IMR-90 (cell line): ENCODE measurements around the gene GOLGA8K. TPM values are rescaled to one million over a fixed set of nuclear protein-coding genes. Genes with fewer than 3 reads are reported as not detected.
"Not testable (repeated sequence)": the region's sequence is repeated elsewhere in the genome, so short reads cannot be mapped to it uniquely, and the experiment has no call there.

Experiments
- ATAC-seq: fragments of 200-7000 bp; cut with Tn5 transposase; 2 replicates; pipeline ENCODE4 v1.9.1; 2020; ENCODE audit warnings: low read depth, mild to moderate bottlenecking, moderate library complexity
- BruUV-seq: library from RNA; stranded (reverse); fragments of 400-500 nt; replicated peaks from 2 replicates; lab custom pipeline; 2021; lab: Mats Ljungman, UMichigan
- CTCF ChIA-PET: fragments of 300-600 bp; formaldehyde crosslinking; extraction: SDS; loops from one replicate; lab custom pipeline; 2021; ENCODE audit warnings: antibody characterized with exemption; lab: Yijun Ruan, JAX
- POLR2A ChIA-PET: fragments of 300-600 bp; sonication (Branson Sonifier 250); formaldehyde crosslinking; loops from one replicate; lab custom pipeline; 2022; ENCODE audit warnings: antibody characterized with exemption; ENCODE audit not compliant: unreplicated experiment; lab: Charles Lee
- DNase-seq: peaks from one replicate; pipeline ENCODE4 v3.0.0; 2013
- H2AFZ ChIP-seq: replicated peaks from 2 replicates; pipeline ENCODE3; 2013; ENCODE audit warnings: low read length, mild to moderate bottlenecking; ENCODE audit not compliant: poor library complexity
- H2AK5ac ChIP-seq: 2 replicates; pipeline ENCODE4 v1.6.1; 2013; ENCODE audit warnings: low read depth, low read length, inconsistent platforms
- H2AK9ac ChIP-seq: replicated peaks from 2 replicates; pipeline ENCODE3; 2013; ENCODE audit warnings: mild to moderate bottlenecking, low read depth, low read length, moderate library complexity; ENCODE audit not compliant: poor library complexity
- H2BK120ac ChIP-seq: 2 replicates; pipeline ENCODE4 v1.6.1; 2013; ENCODE audit warnings: low read depth, low read length, inconsistent platforms
- H2BK15ac ChIP-seq: 3 replicates; pipeline ENCODE4 v1.6.1; 2013; ENCODE audit warnings: low read depth, low read length, inconsistent platforms
- H2BK20ac ChIP-seq: 2 replicates; pipeline ENCODE4 v1.6.1; 2013; ENCODE audit warnings: low read depth, mild to moderate bottlenecking, inconsistent platforms, low read length, moderate library complexity
- H2BK5ac ChIP-seq: 2 replicates; pipeline ENCODE4 v1.6.1; 2013; ENCODE audit warnings: mild to moderate bottlenecking, low read depth, low read length, inconsistent platforms; ENCODE audit not compliant: poor library complexity, severe bottlenecking
- H3K14ac ChIP-seq: replicated peaks from 2 replicates; pipeline ENCODE4 v1.6.1; 2013; ENCODE audit warnings: low read depth, low read length, inconsistent platforms
- H3K18ac ChIP-seq: 2 replicates; pipeline ENCODE4 v1.6.1; 2013; ENCODE audit warnings: low read depth, low read length, control low read depth
- H3K23ac ChIP-seq: 2 replicates; pipeline ENCODE4 v1.6.1; 2013; ENCODE audit warnings: low read depth, low read length, inconsistent platforms
- H3K27ac ChIP-seq: 2 replicates; pipeline ENCODE4 v1.5.1; 2013; ENCODE audit warnings: mild to moderate bottlenecking, control low read depth, low read length; ENCODE audit not compliant: insufficient read depth
- H3K27me3 ChIP-seq: 2 replicates; pipeline ENCODE4 v1.6.1; 2013; ENCODE audit warnings: low read length; ENCODE audit not compliant: control insufficient read depth, insufficient read depth
- H3K36me3 ChIP-seq: 2 replicates; pipeline ENCODE4 v1.6.1; 2013; ENCODE audit warnings: low read length, mixed read lengths; ENCODE audit not compliant: control insufficient read depth, insufficient read depth
- H3K4ac ChIP-seq: 2 replicates; pipeline ENCODE4 v1.6.1; 2013; ENCODE audit warnings: low read depth, low read length, inconsistent platforms
- H3K4me1 ChIP-seq: 2 replicates; pipeline ENCODE4 v1.6.1; 2013; ENCODE audit warnings: low read length, mixed read lengths; ENCODE audit not compliant: control insufficient read depth, insufficient read depth
- H3K4me2 ChIP-seq: 2 replicates; pipeline ENCODE4 v1.6.1; 2013; ENCODE audit warnings: low read depth, mild to moderate bottlenecking, control low read depth, low read length, moderate library complexity
- H3K4me3 ChIP-seq: 2 replicates; pipeline ENCODE4 v1.5.1; 2013; ENCODE audit warnings: low read depth, mild to moderate bottlenecking, control low read depth, low read length, moderate library complexity; ENCODE audit not compliant: insufficient read depth
- H3K56ac ChIP-seq: 2 replicates; pipeline ENCODE4 v1.6.1; 2013; ENCODE audit warnings: low read length, inconsistent platforms; ENCODE audit not compliant: insufficient read depth; ENCODE audit errors: extremely low read depth
- H3K79me1 ChIP-seq, 2 experiments: 2 replicates each; pipeline ENCODE4 v1.6.1; 2013; ENCODE audit warnings: low read length in 2 of 2, inconsistent platforms in 1 of 2, low read depth in 1 of 2
- H3K9ac ChIP-seq: 2 replicates; pipeline ENCODE4 v1.6.1; 2013; ENCODE audit warnings: low read depth, low read length, control low read depth
- H3K9me1 ChIP-seq: 2 replicates; pipeline ENCODE4 v1.6.1; 2013; ENCODE audit warnings: low read length, inconsistent platforms; ENCODE audit not compliant: insufficient read depth
- H3K9me3 ChIP-seq: 2 replicates; pipeline ENCODE4 v1.6.1; 2013; ENCODE audit warnings: low read length; ENCODE audit not compliant: control insufficient read depth, insufficient read depth
- H4K20me1 ChIP-seq: 2 replicates; pipeline ENCODE4 v1.6.1; 2013; ENCODE audit warnings: low read length, inconsistent platforms; ENCODE audit not compliant: insufficient read depth
- H4K5ac ChIP-seq: 2 replicates; pipeline ENCODE4 v1.6.1; 2013; ENCODE audit warnings: mild to moderate bottlenecking, low read depth, low read length, control low read depth
- H4K8ac ChIP-seq, 2 experiments: 2 replicates each; pipeline ENCODE4 v1.6.1; 2013; ENCODE audit warnings: low read depth in 2 of 2, low read length in 2 of 2, control low read depth in 1 of 2, inconsistent platforms in 1 of 2
- H4K91ac ChIP-seq: 2 replicates; pipeline ENCODE4 v1.6.1; 2013; ENCODE audit warnings: low read depth, low read length, inconsistent platforms; ENCODE audit not compliant: insufficient read depth
- WGBS, 2 experiments: methylation state at CpG; one replicate each; pipeline versions ENCODE4 v1.1.5 to v1.1.7; 2013; ENCODE audit warnings: missing lambda C conversion rate in 2 of 2; ENCODE audit not compliant: insufficient read length in 1 of 2; ENCODE audit errors: extremely low coverage in 2 of 2; 5-methylcytosine and 5-hydroxymethylcytosine counted together
- dilution Hi-C: fragments of 300-500 bp; cut with HindIII; formaldehyde crosslinking; loops from one replicate; pipeline ENCODE4 v1.14.3; 2018; ENCODE audit warnings: low sequenced_read_pairs; ENCODE audit not compliant: unreplicated experiment
- in situ Hi-C: fragments of 300-500 bp; cut with MboI; formaldehyde crosslinking; loops from 3 replicates; pipeline ENCODE4 v1.14.3; 2019; ENCODE audit warnings: low sequenced_read_pairs, inconsistent platforms, mixed read lengths
- intact Hi-C: fragments of 100-400 bp; cut with micrococcal nuclease; formaldehyde crosslinking; loops from 2 replicates; pipeline ENCODE4 v1.10.0; 2022
- polyA plus RNA-seq, 3 experiments: library from polyadenylated mRNA; depleted of rRNA; stranded (reverse); fragments of >200 nt; gene quantifications; 2 replicates each; pipeline ENCODE4 v1.2.3, GENCODE V29; 2012; ENCODE audit warnings: low replicate concordance in 1 of 3
- total RNA-seq: library from RNA; depleted of rRNA; stranded (reverse); fragments of >200 nt; gene quantifications from 2 replicates; pipeline ENCODE4 v1.2.3, GENCODE V29; 2012

The GOLGA8K gene
- total and polyA plus RNA-seq, 2 of the 4 experiments (the other 2 are of a cell fraction): not detected

GRCh38 chr15:32434102-32434963 is 31.2 kb upstream of the GOLGA8K start:
- H3K56ac ChIP-seq, BruUV-seq: not testable (repeated sequence)

GRCh38 chr15:32427635-32428034 is 24.5 kb upstream of the GOLGA8K start:
- intact Hi-C loops, H3K4me1 ChIP-seq, H4K20me1 ChIP-seq, H4K91ac ChIP-seq, H3K4me3 ChIP-seq, H2AK5ac ChIP-seq, H3K79me1 ChIP-seq, CTCF ChIA-PET, H3K9ac ChIP-seq, H2BK20ac ChIP-seq, H3K23ac ChIP-seq, H3K4ac ChIP-seq, H2BK5ac ChIP-seq, H2BK15ac ChIP-seq, H2AFZ ChIP-seq, H2BK120ac ChIP-seq, dilution Hi-C loops, H4K5ac ChIP-seq, DNase-seq, in situ Hi-C loops, BruUV-seq, H3K9me1 ChIP-seq, POLR2A ChIA-PET, H2AK9ac ChIP-seq, H3K27me3 ChIP-seq, H3K9me3 ChIP-seq, H3K14ac ChIP-seq, H3K56ac ChIP-seq, H4K8ac ChIP-seq, H3K27ac ChIP-seq, ATAC-seq, H3K18ac ChIP-seq, H3K36me3 ChIP-seq, H3K4me2 ChIP-seq: not testable (repeated sequence)
- WGBS, 2 experiments: no CpG with 5 or more reads among the region's 4 CpGs

More at GRCh38 chr15:32434102-32434963, 31.2 kb upstream of the GOLGA8K start:
- H4K8ac ChIP-seq, H4K5ac ChIP-seq, H3K23ac ChIP-seq, H3K4me1 ChIP-seq, intact Hi-C loops, H2AFZ ChIP-seq, DNase-seq, H2AK9ac ChIP-seq, H2BK120ac ChIP-seq, H3K14ac ChIP-seq, H3K27ac ChIP-seq, H3K9me1 ChIP-seq, in situ Hi-C loops, H3K9me3 ChIP-seq, H4K91ac ChIP-seq, H4K20me1 ChIP-seq, H2AK5ac ChIP-seq, H2BK5ac ChIP-seq, H3K4ac ChIP-seq, H3K36me3 ChIP-seq, H3K4me2 ChIP-seq, dilution Hi-C loops, H2BK15ac ChIP-seq, POLR2A ChIA-PET, CTCF ChIA-PET, H3K27me3 ChIP-seq, H2BK20ac ChIP-seq, H3K9ac ChIP-seq, H3K4me3 ChIP-seq, H3K18ac ChIP-seq, H3K79me1 ChIP-seq: not testable (repeated sequence)
- peak; percentile 88 for ATAC-seq
- WGBS, 2 experiments: no CpG with 5 or more reads among the region's 73 CpGs
